Measurements from ENCODE around the gene PHKB.

GRCh38 chr16:47448830-47449575 lies 12.1 kb upstream of the PHKB start:
- TF ChIP-seq CTCF (conservative IDR thresholded peaks at IDR 0.05), result no peak
- TF ChIP-seq EZH2 (IDR thresholded peaks at IDR 0.05; ENCODE audit: low read depth), result no peak

Data from PC-9 (cell line).